Right lobe of liver (tissue), 4 donors: ENCODE results near the gene CNTN5.

Experiments
- POLR2A ChIP-seq: fragments of 450-650 bp; IDR thresholded peaks from one replicate; pipeline ENCODE4 v1.6.1; 2017; ENCODE audit warnings: antibody characterized with exemption, mild to moderate bottlenecking
- TF ChIP-seq, protein P1 (sequence below), 4 donors: fragments of 200-600 bp in 3 of 4; fragments of 450-650 bp in 1 of 4; IDR thresholded peaks; one replicate each; pipeline versions ENCODE4 v1.5.1 to v1.8.0; 2016 to 2022; ENCODE audit warnings: antibody characterized with exemption in 4 of 4, mild to moderate bottlenecking in 2 of 4
- donor health status: DM: no; HTN: no; CAD: no.
- donor health status: DM: no; HTN: no; CAD: no.
- donor health status: DM: no; HTN: yes; CAD: no.

GRCh38 chr11:99614352-99614751, 593.6 kb downstream of the CNTN5 start:
- TF ChIP-seq, protein P1, sequence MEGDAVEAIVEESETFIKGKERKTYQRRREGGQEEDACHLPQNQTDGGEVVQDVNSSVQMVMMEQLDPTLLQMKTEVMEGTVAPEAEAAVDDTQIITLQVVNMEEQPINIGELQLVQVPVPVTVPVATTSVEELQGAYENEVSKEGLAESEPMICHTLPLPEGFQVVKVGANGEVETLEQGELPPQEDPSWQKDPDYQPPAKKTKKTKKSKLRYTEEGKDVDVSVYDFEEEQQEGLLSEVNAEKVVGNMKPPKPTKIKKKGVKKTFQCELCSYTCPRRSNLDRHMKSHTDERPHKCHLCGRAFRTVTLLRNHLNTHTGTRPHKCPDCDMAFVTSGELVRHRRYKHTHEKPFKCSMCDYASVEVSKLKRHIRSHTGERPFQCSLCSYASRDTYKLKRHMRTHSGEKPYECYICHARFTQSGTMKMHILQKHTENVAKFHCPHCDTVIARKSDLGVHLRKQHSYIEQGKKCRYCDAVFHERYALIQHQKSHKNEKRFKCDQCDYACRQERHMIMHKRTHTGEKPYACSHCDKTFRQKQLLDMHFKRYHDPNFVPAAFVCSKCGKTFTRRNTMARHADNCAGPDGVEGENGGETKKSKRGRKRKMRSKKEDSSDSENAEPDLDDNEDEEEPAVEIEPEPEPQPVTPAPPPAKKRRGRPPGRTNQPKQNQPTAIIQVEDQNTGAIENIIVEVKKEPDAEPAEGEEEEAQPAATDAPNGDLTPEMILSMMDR (IDR thresholded peaks at IDR 0.05): no peak
- no peak for TF ChIP-seq POLR2A
